ENCODE data around the gene CCNT1.
A peak's percentile ranks its signal among the peaks of the same experiment; 100 is the strongest.
"Not testable (repeated sequence)": the region's sequence is repeated elsewhere in the genome, so short reads cannot be mapped to it uniquely, and the experiment has no call there.

CCNT1 gene

DNA sequence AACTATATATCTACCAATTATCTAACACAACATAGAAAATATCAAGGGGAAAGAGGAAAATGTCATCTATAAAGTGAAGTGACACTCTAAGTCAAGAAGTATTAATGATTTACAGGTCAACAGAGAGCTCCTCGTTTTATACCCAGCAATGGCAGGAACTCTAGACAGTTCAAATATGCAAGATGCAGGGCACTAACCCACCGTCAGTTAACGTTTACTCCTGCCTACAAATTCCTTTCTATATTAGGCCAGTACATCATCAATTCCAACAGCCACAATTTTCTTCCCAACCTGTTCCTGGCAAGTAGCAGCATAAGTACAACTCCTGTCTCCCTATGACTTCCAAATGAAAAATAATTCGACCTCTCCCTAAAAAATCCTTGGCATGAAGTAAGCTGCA, 25.5 kb downstream of the CCNT1 start:
- no peak for DNase-seq

DNA sequence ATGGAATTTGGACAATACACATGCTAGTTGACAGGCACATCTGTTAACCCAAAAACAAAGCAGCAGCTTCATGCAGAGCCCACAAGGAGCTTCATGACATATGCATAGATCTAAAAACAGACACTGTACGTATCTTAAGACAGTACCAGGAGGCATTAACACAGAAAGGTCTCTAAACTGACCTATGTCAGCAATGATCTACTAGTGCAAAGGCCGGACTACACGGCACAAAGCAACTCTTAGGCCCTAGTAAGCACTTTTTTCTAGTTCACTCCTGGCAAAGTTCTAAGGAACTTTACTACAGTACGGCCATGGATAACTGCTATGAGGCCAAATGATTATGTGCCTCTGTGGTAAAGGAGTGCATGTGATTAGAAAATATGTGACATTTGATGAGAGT, 26.1 kb downstream of the CCNT1 start:
- DNase-seq = no peak

DNA sequence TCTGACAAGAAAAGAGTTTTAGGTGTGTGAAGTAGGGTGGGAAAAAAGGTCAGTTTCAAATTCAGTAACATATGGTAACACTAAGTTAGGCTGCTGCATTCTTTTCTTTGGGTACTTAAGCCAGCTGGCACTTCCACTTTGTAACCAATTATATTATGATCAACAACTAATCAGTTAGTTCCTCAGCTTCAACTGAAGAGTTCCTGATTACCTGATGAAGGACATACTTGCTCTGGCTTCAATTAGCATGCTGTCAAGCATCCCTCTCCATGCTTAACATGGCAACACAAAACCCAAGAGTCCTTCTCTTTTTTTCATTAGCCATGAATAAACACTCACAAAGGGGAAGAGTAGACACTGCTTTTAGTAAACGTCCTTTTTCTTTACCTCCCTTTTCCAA, 27.7 kb downstream of the CCNT1 start:
- DNase-seq = no peak

DNA sequence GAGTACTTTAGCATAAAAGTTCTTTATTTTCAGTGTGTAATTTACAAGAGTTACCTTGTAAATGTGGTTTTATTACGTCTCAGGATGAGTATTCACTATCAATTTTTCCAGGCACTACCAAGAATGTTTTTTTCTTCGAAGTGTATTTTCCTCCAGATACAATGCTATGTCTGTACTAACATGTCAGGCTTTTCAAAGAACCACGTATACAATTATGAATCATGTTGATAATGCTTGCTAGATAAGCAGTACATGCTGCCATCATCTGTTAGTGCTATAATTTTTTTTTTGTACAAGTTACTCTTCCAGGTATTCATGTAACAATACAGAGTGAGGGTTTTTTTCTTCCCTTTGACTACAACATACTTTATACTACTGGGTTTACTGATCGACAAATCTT, 28.9 kb downstream of the CCNT1 start:
- no peak for DNase-seq

DNA sequence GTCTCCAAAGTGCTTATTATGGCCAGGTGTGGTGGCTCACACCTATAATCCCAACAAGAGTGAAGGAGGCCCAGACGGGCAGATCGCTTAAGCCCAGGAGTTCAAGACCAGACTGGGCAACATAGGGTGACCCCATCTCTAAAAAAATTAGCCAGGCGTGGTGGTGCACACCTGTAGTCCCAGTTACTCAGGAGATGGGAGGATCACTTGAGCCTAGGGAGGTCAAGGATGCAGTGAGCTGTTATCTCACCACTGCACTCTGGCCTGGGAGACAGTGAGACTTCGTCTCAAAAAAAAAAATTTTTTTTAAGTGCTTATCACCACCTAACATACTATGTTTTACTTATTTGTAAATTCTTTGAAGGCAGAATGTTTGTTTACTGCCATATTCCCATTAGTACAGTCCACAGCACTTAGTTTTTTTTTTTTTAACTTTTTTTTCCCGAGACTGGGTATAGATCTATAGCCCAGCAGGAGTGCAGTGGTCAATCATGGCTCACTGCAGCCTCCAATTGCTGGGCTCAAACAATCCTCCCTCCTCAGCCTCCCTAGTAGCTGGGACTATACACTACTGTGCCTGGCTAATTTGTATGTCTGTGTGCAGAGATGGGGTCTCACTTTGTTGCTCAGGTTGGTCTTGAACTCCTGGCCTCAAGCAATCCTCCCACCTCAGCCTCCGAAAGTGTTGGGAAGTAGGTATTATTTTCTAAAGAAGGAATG, 29.7 kb downstream of the CCNT1 start:
- no peak for DNase-seq

DNA sequence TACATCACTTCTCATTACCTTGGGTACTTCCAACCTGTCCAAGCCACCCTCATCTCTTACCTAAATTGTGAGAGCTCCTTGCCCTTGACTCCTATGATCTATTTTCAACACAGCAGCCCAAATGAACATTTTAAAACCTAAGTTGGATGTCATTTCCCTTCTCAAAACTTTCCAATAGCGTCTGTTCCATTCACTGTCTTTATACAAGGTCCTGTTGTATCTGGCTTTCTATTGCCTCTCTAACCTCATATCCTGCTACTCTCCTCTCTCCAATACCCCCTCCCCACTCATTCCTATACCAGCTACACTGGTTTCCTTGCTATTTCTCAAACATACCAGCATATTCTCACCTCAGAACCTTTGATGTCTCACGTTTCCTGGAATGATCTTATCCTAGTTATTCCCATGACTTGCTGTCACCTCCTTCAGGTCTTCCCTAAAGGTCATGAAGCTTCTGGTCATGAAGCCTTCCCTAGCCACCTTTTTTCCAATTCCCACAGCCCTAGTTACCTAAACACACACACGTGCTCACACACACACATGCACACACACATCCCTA, 30.4 kb downstream of the CCNT1 start:
- no peak for DNase-seq

DNA sequence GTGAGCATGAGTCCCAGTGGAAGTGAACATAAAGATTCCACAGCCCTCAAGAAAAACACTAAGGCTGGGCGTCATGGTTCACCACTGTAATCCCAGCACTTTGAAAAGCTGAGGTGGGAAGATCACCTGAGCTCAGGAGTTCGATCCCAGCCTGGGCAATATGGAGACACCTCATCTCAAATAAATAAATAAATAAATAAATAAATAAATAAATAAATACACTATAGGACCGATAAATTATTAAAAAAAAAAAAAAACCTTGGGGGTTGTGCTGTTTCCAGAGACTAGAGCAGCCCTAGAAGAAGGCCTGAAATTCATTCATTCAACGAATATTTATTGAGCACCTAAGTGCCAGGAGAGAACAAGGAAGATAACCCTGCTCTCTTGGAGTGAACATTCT, 33.0 kb downstream of the CCNT1 start:
- no peak for DNase-seq

DNA sequence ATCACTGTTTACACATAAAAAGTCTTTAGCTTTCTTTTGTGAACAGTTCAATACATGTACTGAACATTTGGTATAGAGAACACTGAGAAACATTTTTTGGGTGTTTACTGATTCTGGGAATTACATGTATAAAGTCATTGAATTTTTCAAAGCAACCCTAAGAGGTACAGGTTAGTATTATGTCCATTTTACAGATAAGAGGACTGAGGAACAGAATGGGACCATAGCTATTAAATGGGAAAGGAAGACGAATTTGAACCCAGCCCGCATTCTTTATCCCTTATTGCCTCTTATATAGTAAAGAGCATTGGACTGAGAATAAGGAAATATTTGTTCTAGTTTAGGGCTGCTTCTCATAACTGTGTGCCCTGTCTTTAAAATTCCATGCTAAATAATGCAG, 33.6 kb downstream of the CCNT1 start:
- DNase-seq = no peak

DNA sequence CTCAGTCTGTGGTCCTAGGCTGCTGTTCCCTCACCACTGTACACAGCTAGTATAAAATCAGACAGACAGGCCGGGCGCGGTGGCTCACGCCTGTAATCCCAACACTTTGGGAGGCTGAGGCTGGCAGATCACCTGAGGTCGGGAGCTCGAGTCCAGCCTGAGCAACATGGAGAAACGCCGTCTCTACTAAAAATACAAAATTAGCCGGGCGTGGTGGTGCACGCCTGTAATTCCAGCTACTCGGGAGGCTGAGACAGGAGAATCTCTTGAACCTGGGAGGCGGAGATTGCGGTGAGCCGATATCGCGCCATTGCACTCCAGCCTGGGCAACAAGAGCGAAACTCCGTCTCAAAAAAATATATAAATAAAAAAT, 34.0 kb downstream of the CCNT1 start:
- DNase-seq = not testable (repeated sequence)

DNA sequence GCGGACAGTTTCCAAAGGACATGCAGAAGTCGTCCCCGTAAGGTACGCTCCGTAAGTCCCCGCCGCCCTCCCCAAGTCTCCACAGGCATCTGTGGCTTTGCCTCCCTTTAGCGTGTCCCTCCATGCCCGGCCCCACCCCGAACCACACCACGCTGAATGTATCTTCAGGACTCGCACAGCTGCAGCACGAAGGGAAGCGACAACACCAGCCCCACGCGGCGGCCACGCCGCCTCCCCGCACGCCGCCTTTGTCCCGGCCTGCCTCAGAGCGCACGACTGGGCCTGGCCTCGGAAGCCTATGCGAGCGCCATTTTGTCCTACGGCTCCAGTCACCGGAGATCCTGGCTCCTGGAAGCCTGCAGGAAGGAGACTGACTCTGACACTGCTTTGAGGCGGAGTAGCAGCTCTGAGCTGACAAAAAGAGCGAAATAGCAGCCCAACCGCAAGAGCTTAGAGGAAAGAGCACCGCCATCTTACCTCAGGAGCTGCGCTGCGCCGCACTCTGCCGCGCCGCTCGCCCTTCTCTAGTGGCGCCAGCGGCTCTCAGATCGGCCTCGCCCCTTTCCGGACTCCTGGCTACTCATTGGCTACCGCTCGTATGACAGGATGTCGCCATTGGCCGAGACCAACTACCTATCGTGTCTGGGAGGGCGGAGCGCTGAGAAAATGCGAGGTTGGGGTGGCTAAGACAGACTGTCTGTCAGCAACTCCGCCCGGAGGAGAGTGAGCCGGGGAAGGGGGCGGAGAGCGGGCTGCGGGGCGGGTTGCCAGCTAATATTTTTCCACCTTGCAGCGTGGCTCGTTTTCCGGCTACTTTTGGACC, 34.6 kb downstream of the CCNT1 start, which contains the start of gene KANSL2:
Gene KANSL2 (minus strand): TSS at position 529 of the 823 bp plus-strand sequence. CDS start 606 bp downstream, outside the sequence.
- DNase-seq = peak; percentile 98

DNA sequence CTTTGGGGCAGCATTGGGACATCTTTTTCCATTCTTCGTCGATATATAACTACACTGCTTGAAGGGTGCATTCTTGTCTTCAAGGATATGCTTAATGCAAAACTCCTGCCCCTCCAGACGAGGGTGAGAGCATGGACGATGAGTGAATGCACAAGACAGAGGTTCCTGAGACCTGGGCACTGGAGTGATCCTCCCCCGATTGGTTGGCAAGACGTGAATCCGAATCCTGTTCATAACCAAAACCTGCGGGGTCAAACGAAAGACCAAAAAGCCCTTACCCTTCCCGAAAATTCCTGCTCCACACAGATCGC, 35.2 kb downstream of the CCNT1 start:
- DNase-seq = no peak

DNA sequence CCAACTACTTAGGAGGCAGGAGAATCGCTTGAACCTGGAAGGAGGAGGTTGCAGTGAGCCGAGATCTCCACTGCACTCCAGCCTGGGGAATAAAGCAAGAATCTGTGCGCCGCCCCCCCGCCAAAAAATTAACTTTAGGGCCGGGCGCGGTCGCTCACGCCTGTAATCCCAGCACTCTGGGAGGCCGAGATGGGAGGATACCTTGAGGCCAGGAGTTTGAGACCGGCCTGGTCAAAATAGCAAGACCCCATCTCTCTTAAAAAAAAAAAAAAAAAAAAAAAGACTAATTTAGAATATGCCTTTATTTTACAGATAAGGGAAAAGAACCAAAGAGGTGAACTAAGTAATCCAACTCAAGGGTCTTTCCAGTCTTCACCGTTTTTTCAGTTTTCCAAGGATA, 35.6 kb downstream of the CCNT1 start:
- DNase-seq = no peak

DNA sequence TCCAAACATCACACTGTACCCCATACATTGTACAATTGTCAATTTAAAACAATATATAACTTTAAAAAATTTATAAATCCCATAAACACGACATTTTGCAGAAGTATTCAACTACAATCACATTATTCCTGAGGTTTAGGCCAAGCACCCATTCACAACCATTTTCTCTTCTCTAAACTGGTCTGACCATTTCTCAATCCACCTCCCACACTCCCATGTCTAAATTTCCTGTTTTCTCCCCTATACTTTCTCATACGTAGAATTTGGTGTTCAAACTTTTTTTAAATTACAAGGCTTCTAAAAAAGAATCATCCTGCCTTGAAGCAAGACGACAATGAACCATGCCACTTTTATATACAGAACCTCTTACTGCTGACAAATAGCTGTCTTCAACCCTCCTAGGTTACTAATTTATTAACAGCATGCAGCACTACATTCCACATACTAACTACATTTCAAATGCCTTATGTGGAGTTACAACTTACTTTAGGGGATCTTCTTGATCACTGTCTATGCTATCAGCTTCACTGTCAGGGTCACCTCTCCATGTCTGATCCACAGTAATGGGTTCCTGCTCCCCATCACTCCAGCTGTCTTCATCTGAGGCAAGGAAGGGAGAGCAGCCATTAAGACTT, 37.8 kb downstream of the CCNT1 start:
- no peak for DNase-seq

DNA sequence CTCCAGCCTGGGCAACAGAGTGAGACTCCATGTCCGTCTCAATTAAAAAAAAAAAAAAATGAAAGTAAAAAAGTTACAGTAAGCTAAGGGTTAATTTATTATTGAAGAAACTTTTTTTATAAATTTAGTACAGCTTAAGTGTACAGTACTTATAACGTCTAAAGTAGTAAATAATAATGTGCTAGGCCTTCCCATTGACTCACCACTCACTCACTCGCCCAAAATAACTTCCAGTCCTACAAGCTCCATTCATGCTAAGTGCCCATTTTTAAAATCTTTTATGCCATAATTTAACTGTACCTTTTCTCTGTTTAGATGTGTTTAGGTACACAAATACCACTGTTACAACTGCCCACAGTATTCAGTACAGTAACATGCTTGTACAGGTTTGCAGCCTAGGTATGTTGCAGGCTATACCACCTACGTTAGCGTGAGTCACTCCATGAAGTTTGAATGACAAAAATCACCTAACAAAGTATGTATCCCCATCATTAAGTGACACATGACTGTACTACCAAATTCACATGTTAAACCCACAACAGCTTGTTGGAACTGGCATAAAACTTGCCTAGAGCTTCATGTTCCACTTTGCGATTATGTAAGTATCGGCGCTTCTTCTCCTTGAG, 45.2 kb downstream of the CCNT1 start:
- no peak for DNase-seq

DNA sequence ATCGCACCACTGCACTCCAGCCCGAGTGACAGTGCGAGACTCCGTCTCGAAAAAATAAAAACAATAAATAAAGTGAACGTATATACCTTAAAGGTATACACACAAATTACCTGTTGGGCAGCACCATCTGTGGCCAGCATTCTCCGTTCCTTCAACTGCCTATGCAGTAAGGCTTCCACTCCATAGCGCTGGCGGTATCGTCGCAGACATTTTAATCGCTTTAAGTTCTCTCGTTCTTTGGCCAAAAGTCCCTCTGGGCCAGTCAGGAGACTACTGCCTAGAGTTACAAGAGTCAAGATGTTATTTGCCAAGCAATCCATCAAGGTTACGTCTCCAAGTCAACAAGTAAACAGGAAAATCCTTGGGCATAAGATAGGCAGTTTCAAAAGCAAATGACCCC, 47.5 kb downstream of the CCNT1 start:
- no peak for DNase-seq

DNA sequence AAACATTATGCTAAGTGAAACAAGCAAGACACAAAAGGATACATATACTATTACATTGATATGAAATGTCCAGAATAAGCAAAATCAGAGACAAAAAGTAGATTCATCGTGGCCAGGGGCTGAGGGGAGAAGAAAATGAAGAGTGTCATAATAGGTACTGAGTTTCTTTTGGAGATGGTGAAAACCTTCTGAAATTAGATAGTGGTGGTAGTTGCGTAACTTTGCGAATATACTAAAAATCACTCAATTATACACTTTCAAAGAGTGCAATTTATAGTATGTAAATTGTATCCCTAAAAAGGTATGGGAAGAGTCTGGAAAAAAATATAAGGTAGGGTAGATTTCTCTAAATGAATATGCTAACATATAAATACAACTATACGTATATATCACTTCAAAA, 56.6 kb downstream of the CCNT1 start:
- DNase-seq = no peak

DNA sequence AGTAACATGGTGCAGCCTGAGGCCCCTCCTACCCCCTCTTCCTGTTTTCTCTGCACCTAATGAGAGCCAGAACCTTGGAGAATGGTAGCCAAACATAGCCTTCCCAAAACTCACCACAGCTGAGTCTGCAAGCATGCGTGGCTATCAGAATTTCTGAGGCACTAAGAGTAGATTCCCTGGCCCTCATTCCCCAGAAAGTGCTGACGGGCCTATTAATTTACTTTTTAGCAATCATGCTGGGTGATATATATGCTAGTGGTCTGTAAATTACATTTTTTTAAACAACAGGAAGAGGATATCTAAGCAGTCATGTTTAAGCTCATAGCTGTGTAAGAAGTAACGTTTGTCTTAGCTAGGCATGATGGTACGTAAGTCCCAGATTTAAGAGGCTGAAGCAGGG, 64.8 kb downstream of the CCNT1 start:
- DNase-seq = no peak

DNA sequence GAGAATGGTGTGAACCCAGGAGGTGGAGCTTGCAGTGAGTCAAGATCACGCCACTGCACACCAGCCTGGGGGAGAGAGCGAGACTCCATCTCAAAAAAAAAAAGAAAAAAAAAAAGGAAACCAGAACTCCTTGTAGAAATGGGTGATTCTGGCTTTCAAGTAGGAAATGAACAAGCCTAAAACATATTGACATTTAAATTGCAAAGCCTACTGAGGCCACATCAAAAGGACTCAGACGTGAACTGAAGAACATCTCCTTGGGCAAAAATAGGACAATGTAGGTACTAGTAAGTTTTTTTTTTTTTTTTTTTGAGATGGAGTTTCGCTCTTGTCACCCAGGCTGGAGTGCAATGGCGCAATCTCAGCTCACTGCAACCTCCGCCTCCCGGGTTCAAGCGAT, 71.2 kb downstream of the CCNT1 start:
- DNase-seq = not testable (repeated sequence)

DNA sequence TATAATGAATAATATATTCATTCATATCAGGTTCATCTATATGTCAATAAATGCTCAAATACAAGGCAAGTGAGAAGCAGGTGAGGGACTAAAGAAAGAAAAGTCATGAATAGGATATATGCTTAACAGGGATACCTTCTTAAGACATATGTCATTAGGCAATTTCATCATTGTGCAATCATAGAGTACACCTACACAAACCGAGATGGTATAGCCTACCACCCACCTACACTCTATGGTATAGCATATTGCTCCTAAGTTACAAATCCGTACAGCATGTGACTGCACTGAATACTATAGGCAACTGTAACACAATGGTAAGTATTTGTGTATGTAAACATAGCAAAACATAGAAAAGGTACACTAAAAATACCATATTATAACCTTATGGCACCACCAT, 73.5 kb downstream of the CCNT1 start:
- DNase-seq = no peak

DNA sequence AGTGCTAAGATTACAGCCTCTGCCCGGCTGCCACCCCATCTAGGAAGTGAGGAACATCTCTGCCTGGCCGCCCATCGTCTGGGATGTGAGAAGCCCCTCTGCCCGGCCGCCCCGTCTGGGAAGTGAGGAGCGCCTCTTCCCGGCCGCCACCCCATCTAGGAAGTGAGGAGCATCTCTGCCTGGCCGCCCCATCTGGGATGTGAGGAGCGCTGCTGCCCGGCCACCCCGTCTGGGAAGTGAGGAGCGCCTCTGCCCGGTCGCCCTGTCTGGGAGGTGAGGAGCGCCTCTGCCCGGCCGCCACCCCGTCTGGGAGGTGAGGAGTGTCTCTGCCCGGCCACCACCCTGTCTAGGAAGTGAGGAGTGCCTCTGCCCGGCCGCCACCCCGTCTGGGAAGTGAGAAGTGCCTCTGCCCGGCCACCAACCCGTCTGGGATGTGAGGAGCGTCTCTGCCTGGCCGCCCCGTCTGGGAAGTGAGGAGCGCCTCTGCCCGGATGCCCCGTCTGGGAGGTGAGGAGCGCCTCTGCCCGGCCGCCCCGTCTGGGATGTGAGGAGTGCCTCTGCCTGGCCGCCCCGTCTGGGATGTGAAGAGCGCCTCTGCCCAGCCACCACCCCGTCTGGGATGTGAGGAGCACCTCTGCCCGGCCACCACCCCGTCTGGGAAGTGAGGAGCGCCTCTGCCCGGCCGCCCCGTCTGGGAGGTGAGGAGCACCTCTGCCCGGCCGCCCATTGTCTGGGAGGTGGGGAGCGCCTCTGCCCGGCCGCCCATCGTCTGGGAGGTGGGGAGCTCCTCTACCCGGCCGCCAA, 74.6 kb downstream of the CCNT1 start:
- not testable (repeated sequence) for DNase-seq

DNA sequence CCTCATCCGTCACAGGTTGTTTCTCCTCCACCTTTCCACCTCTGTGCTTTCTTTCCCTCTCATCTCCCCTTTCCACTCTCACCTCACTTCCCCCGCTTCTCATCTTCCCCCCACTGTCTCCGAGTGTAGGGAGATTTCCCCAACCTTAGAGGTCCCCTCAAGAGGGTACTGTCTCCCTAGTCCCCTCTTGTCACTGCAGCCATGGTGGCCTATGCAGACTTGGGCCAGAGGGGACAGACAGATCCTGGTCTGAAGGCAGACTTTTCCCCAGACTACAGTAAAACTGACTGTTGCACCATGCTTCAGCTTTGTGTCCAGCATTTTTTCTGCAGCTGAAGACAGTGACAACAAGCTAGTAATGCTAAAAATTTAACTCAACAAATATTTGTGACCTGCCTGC, 75.7 kb downstream of the CCNT1 start:
- DNase-seq = no peak

DNA sequence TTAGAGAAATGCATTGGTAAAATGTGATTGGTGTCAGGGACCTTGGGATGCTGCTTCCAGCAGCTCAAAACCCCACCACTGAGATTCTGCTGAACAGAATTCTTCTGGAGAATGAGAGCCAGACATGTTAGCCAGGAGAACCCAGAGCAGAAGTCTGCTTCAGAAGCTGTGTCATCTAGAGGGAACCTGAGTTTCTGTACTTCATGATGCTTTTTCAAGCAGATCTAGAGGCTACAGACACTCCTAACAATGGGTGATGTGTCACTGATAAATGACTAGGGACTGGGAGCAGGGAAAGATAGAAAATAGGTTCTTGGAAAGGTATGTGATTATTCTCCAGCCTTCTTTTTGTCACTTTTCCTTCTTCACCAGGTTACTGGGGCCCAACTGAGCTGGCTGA, 76.1 kb downstream of the CCNT1 start:
- no peak for DNase-seq

All from NCI-H2107 (cell line).